Activated T-cell treated with anti-CD3 and anti-CD28 coated beads for 24 hours (primary cell): ENCODE measurements around the gene NXPH2.
A peak's percentile ranks its signal among the peaks of the same experiment; 100 is the strongest.

Source experiments
- DNase-seq: peaks from one replicate; pipeline ENCODE4 v3.0.0-alpha.2; 2020; ENCODE audit warnings: low read depth

The NXPH2 gene

GRCh38 chr2:138779781-138780445, at the start of gene NXPH2:
TSS of gene NXPH2 (minus strand) at chr2:138780390. CDS start at chr2:138780241, 149 bp downstream.
- no peak for DNase-seq

GRCh38 chr2:138829326-138829919, 49.2 kb upstream of the NXPH2 start:
- DNase-seq, result no peak

- peak; percentile 12 for DNase-seq
These were observed 47.4 kb upstream of the NXPH2 start for GRCh38 chr2:138827426-138828054.

GRCh38 chr2:138823666-138824065, 43.5 kb upstream of the NXPH2 start:
- no peak for DNase-seq

- DNase-seq, result no peak
These were observed 39.8 kb upstream of the NXPH2 start for GRCh38 chr2:138819964-138820363.

- no peak for DNase-seq
These were observed 38.4 kb upstream of the NXPH2 start for GRCh38 chr2:138818556-138818955.

- no peak for DNase-seq
These were observed 34.1 kb upstream of the NXPH2 start for GRCh38 chr2:138814123-138814898.

GRCh38 chr2:138811431-138811830, 31.2 kb upstream of the NXPH2 start:
- DNase-seq, result no peak

- no peak for DNase-seq
These were observed 14.5 kb upstream of the NXPH2 start for GRCh38 chr2:138794724-138795123.

- no peak for DNase-seq
These were observed 7.0 kb upstream of the NXPH2 start for GRCh38 chr2:138787053-138787666.

- no peak for DNase-seq
These were observed 2.2 kb upstream of the NXPH2 start for GRCh38 chr2:138782383-138782782.

GRCh38 chr2:138780908-138781307, 718 bp upstream of the NXPH2 start:
- DNase-seq, result no peak

- no peak for DNase-seq
These were observed 273 bp upstream of the NXPH2 start for GRCh38 chr2:138780446-138780880.

- no peak for DNase-seq
These were observed 797 bp downstream of the NXPH2 start for GRCh38 chr2:138779406-138779780.

GRCh38 chr2:138777996-138778395, 2.2 kb downstream of the NXPH2 start:
- no peak for DNase-seq

- no peak for DNase-seq
These were observed 4.5 kb downstream of the NXPH2 start for GRCh38 chr2:138775736-138776135.

- no peak for DNase-seq
These were observed 8.7 kb downstream of the NXPH2 start for GRCh38 chr2:138771534-138771933.

- DNase-seq, result no peak
These were observed 13.1 kb downstream of the NXPH2 start for GRCh38 chr2:138767101-138767500.

GRCh38 chr2:138766464-138766863, 13.7 kb downstream of the NXPH2 start:
- no peak for DNase-seq

- DNase-seq, result no peak
These were observed 16.2 kb downstream of the NXPH2 start for GRCh38 chr2:138763971-138764370.

GRCh38 chr2:138762533-138762932, 17.7 kb downstream of the NXPH2 start:
- DNase-seq, result no peak

GRCh38 chr2:138760676-138761075, 19.5 kb downstream of the NXPH2 start:
- DNase-seq, result no peak
